Amniotic epithelial cell (primary cell): ENCODE results near the gene TCF3.

ENCODE experiments used
- DNase-seq: peaks from one replicate; pipeline ENCODE4 v3.0.0-alpha.2; 2010; ENCODE audit warnings: low read depth

Gene TCF3

DNA sequence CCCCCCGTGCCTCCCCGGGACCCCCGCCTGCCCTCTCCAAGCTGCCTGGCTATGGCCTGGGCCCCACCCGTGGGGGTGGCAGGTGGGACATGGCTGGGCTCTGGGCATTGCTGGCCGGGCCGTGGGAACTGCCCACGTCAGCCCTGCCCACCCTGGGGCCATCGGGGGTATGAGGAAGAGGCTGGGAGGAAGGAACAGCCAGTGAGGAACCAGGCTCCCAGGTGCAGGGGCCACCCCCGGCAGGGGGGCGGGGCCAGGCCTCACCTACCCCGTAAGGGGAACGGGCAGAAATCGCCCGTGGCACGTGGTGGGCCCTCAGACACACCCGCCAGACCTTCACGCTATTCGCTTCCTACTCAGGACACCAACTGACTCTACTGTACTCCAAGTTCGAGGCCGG, 22.4 kb downstream of the TCF3 start:
- DNase-seq = no peak

DNA sequence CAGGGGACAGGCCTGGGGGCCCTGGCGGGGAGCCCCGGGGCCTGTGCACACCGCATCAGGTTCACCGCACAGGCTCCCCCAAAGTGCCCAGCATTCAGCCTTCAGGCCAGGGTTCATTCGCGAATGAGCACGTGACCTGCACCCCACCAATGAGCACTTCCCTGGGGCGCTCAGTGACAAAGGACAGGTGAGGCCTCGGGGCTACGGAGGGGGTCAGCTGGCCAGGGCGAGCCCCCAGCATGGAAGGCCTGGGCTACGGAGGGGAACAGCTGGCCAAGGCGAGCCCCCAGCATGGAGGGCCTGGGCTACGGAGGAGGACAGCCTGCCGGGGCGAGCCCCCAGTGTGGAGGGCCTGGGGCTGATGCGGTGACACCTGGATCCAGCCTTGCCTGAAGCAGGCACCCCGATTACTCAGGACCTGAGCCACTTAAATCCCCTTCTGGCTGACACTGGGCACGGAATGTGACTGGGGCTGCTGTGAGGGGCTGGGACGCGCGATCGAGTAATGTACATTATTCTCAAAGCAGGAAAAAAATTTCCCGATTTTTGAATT, 23.1 kb downstream of the TCF3 start:
- DNase-seq = no peak

DNA sequence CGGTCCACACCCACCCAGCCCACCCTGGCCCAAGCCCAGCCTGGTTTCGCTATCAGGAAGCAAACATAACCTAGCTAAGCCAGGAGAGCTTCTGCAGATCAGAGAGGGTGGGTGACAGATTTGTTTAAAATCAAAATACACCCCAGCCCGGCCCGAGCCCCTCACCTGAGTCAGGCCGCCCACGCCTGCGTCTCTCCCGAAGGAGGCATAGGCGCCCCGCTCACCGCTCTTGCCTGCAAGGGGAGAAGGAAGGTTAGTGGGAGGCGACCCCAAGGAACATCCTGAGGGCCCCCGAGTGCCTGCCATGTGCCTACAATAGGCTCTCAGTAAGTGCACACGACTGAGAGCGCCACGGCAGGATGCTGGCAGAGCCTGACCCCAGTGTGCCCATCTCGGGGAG, 25.2 kb downstream of the TCF3 start:
- no peak for DNase-seq

DNA sequence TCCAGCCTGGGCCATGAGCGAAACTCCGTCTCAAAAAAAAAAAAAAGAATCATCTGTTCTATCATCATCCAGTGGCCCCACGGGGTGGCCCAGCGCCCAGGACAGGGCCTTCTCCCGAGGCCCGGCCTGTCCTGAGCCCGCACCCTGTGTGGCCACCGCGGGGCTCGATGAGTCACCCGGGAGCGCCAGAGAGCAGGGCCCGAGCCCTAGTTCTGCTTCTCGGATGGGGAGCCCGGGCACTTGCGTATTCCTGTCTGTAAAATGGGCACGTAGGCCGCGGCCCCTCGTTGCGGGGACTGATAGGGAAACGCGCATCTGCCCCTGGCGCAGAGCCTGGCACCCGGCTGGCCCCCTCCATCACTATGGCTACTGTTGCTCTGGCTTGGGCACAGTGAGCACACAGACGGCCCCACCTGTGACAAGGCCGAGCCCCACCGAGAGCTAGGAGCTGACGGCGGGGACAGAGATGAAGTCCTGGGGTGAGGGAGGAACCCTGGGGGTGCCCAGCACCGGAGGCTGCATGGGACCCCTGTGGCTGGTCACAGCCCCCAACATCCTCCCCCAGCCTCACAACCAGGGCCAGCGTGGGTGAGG, 25.9 kb downstream of the TCF3 start:
- no peak for DNase-seq

DNA sequence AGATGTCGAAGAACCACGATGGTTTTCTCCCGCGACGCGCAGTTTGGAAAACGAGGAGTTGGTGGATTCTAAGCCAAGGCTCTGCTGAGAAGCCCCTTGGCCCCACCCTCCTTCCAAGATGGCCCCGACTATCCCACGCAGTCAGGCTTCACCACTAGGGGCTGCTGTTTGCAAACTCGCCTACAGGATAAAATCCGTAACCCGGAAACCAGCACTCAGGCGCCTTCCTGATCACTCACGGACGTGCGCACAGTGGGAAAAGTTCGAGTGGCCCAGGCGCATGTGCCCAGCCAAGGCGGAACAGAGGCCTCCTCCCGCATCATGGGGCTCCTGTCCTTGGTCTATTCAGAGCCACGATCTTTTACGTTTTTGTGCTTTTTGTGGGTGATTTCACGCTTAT, 28.0 kb downstream of the TCF3 start:
- peak; percentile 52 for DNase-seq

DNA sequence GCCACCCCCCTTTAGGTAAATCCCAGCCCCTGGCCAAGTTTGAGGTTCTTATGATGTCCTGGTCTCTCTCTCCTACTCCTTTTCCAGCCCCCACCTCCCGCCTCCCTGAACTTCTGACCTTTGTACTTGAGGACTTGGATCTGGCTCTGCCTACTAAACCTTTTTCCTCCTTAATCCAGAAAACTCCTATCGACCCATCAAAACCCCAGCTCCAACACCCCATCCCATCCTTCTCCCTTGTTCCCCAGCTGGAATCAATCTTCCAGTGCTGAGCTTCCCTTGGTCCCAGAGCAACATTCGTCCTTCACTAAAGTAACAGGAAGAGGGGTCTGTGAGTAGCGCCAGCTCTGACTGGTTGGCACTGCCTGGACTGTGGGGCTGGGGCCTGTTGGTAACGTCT, 29.9 kb downstream of the TCF3 start:
- no peak for DNase-seq

DNA sequence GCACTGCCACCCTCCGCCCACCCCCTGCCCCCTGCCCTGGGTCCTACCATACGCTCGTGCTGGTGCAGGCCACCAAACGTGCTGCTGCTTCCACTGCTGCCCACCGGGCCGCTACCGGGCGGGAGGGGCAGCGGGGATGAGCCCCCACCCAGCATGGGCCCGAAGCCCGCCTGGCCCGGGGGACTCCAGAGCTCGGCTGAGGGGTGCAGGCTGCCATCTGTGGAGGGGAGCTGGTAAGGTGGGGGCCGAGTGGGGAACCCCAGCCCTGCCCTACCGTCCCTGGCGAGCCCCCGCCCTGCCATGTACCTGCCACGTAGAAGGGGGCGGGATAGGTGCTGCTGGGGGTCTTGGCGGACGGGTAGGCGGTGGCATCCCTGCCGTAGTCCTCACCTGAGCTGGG, 30.4 kb downstream of the TCF3 start:
- no peak for DNase-seq

DNA sequence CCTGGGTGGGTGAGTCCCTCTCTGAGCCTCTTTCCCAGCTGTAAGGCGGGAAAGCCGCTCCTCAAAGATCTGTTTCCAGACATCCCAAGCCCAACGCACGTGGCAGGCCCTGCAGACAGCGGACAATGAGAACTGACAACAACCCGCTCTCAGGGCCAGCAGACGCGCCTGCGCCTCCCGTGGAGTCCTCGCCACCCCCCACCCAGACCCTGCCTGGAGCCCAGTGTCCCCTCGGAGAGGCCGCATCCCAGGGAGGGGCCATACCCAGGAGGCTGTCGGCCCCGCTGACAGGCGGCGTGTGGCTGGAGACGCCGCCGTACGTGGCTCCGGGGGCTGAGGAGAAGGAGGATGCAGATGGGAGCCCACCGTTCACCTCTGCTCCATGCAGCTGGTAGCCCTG, 30.8 kb downstream of the TCF3 start:
- no peak for DNase-seq

DNA sequence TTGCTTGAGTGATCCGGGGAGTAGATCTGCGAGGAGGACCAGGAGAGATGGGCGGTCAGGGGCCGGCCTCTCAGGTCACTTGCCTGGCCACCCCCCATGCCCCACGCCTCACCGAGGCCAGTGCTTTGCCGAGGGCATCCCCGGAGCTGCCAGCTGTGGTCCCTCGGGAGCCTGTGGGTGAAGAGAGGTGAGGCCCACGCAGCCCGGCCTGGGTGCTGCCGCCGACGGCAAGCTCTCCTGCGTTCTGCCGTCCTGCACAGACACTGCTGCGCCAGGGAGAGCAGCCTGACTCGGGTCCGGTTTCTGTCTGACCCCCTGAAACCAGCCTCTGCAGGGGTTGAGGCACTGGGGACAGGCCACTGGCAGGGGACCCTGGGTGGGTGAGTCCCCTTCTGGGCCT, 31.4 kb downstream of the TCF3 start:
- no peak for DNase-seq

DNA sequence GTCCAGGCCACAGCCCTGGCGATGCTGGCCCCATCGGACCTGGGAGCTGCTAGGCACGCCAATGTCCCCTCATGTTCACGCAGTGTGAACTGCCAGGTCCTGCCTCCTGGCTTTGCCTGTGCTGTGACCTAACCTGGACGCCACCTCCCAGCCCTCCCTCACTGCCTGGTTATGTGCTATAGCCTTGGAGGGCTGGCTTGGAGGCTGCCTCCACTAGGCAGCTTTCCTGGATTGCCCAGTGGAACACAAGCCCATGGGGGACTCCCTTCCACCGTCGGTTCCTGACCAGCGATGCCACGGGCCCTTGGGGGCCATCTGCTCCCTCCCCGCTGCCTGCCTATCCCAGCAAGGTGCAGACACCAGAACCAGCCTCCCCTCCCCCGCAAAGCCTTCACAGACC, 31.9 kb downstream of the TCF3 start:
- no peak for DNase-seq

DNA sequence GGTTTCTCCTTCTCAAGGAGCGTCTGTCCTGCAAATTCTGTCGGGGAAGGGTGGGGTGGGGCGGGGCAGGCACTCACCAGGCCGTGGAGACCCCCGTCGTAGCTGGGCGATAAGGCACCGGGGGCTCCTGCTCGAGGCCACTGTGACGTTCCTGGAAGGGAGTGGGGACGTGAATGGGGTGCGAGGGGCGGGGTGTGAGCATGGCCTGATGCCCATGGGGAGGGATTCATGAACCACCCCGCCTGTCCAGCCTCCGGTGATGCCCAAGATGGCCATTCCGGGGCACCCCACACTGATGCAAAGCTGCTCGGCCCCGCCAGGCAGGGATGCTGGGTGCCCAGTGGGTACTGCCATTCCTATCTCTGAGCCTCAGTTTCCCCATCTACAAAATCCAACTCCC, 32.7 kb downstream of the TCF3 start:
- no peak for DNase-seq

DNA sequence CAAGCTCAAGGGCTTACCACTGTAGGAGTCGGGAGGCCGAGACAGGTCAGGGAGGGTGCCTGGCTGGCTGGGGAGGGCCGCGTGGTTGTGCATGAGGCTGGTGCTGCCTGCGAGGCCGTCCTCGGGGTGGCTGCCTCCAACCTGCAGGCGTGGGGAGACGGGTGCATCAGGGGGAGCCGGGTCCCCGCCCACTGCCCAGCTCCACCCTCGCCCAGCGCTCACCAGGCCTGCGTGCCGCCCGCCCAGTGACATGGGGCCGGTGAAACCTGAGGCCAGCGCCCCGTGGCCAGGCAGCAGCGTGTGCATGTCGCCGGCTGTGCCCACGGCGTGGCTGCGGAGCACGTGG, 33.3 kb downstream of the TCF3 start:
- DNase-seq = no peak

DNA sequence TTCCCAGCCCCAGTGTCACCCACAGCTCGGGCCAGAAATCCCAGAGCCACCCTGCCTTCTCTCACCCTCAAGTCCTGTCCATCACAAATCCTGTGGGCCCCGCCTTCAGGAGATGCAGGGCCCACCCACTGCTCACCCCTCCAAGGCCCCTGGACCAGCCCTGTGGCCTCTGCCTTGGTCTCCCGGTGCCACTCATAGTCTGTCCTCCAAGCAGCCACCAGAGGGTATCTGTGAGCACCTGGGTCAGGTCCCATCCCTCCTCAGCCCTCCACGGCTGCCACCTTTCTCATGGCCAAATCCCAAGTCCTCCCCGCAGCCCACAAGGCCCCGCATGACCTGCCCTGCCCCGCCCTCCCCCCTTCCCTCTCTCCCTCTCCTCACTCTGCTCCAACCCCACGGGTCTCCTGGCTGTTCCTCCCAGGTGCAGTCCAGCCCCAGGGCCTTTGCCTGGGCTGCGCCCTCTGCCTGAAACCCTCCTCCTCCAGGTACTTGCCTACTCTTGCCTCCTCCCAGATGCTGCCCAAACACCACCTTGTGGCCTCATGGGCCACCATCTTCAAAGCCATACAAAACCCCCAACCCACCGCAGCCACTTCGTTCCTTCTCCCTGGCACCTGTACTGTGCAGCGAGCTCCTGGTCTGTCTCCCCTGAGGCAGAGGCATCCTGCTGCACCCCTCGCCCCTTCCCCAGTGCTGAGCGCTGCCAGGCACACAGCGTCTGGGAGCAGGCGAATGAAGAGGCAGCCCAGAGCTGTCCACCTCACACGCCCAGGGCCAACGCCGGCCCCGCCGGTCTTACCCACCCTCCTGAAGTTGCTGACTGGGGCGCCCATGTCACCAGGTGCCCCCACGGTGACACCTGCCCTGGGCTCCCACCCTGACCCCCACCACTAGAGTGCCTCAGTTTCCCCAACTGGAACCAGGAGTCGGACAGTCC, 34.0 kb downstream of the TCF3 start:
- DNase-seq = no peak

DNA sequence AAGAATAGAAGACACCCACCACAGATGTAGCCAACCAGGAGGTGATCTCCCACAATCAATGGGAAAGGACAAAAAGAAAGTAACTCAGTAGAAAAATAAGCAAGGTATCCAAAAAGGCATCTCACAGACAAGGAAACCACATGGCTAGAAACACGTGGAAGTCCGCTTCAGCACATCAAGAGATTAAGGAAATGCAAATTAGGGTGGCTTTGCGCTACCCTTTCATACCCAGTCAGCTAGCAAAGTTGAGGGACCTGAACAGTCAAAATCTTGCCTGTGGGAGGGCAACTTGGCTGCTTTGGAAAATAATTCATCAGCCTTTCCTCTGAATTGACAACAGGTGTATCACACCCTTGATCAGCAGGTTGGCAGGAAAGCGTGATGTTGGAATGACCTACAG, 35.5 kb downstream of the TCF3 start:
- DNase-seq = no peak

DNA sequence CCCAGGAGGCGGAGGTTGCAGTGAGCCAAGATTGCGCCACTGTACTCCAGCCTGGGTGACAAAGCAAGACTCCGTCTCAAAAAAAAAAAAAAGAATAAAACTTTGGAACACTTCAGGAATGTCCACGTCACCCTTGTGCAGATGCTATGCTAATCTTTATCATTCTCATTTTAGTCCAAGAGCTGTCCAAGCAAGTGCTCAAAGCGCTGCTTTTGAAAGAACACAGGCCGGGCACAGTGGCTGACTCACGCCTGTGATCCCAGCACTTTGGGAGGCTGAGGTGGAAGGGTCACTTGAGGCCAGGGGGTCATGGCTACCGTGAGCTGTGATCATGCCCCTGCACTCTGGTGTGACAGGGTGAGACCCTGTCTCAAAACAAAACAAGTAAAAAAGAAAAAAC, 36.0 kb downstream of the TCF3 start:
- peak; percentile 78 for DNase-seq

DNA sequence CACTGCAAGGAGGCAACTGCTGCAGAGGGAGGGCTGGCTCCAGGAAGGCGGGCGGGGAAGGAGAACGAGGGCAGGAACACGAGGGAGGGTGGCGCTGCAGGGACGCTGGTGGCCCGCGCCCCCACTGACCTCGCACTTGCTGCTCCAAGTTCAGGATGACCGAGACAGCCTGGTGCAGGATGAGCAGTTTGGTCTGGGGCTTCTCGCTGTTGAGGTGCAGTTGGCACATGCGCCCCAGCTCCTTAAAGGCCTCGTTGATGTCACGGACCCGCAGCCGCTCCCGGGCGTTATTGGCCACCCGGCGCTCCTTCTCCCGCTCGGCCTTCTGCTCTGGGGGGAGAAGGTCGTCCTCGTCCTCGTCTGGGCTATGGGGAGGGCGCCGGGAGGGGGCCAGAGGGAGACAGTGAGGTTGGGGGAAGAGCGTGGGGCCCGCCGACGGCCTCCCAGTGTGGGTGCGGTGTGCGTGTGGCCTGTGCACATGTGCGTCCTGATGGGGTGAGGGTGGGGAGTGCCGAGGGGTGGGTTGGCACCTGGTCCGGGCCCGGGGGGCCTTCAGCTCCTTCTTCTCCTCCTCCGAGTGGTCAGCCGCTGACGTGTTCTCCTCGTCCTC, 37.2 kb downstream of the TCF3 start:
- DNase-seq = no peak

DNA sequence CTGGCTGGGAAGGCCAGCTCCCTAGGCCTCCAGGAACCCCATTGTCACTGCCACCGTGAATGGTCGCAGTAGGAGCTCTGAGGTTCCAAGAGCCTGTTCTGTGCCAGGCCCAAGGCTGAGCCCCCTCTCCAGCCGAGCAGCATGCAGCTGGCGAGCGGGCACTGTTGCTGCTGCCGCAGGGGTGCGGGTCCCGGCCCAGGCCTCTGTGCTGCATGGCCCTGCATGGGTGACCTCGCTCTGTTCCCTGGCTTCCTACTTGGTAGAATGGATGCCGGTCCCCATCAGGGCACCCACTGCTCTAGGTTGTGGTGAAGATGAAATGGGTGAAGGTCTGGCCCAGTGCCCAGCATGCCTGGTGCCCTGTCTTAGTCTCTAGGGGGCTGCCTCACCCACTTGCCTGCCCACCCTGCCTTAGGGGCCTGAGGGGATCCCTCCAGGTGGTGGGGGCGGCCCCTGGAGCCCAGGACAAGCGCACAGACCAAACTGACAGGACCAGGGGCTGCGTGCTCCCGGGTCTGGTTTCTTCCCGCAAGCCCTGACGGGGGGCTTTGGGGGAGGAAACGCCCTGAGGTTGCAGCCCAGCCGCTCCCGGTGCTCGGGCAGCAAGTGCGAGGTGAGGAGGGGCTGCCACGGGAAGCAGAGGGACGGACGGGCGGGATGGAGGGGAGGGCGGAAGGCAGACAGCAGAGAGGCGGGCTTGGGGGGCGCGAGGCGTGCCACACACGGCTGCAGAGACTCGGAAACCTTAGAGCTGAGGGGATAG, 38.4 kb downstream of the TCF3 start:
- no peak for DNase-seq

DNA sequence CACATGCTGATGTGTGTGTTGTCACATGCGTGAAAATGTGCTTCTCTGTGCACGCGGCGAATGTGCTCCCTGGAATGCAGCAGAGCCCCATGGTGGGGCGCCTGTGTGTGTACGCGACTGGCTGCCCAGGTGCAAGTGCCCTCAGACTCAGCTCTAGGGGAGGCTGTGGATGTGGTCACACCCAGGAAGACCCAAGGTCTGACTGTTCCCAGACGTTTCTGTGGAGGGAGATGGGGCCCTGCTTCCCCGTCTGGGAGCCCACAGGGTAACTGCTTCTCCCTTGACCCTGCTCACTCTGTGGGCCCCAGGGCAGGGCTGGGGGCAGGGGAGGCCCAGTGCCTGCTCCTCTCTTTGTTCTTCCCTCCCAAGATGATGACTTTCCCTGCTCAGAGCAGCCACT, 39.3 kb downstream of the TCF3 start:
- no peak for DNase-seq

DNA sequence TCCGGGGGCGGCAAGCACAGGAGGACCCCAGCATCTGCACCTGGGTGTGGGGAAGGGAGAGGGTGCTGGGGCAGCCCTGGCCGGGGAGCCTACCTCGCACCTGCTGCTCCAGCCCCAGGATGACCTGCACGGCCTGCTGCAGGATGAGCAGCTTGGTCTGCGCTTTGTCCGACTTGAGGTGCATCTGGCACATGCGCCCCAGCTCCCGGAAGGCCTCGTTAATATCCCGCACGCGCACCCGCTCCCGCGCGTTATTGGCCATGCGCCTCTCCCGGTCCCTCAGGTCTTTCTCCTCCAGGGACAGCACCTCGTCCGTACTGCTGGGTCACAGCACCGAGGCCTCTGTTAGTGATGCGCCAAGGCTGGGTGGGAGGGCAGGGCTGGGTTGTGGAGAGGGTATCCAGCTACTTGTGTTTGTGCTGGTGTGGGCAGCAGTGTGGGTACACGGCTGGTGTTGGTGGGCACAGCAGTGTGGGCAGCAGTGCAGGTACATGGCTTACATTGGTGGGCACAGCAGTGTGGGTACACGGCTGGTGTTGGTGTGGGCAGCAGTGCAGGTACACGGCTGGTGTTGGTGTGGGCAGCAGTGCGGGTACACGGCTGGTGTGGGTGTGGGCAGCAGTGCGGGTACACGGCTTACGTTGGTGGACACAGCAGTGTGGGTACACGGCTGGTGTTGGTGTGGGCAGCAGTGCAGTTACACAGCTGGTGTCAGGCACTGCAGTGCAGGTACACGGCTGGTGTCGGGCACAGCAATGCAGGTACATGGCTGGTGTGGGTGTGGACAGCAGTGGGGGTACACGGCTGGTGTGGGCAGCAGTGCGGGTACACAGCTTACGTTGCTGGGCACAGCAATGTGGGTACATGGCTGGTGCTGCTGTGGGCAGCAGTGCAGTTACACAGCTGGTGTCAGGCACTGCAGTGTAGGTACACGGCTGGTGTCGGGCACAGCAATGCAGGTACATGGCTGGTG, 40.0 kb downstream of the TCF3 start:
- DNase-seq = no peak

DNA sequence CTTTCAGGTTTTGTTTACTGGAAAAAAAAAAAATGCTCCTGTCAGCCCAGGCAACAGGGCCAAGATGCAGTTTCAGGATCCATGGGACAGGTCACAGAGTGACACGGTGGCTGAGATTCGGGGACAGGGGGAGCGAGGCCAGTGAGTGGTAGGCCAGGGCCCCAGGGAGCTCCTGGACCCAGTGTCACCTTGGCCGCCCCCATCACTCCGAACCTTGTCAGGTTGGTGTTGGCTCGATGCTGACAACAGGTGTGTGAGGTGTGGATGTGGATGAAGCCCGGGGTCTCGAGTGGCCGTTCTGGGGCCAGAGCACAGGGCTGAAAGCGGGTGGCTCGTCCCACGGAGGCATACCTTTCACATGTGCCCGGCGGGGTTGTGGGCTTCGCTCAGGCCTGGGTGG, 41.1 kb downstream of the TCF3 start:
- no peak for DNase-seq

DNA sequence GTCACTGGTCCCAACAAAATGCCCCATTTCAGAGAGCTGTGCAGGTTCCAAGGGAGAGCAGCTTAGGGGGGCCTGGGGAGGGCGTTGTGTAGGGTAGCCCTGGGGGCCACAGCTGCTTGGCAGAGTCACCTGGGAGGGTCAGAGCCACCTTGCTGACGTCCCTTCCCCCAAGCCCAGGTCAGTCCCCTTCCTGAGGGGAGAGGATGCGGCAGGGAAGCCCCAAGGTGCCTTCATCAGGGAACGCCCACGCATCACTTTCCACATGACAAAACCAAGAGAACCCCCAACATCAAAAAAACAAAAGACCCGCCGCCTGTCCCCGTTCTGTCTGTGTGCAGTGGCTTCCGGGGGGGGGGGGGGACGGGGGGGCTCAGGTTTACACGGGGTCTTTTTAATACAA, 41.8 kb downstream of the TCF3 start:
- no peak for DNase-seq
